KOPT-K1 (cell line): ENCODE measurements around the gene COMMD1.
"Not testable (repeated sequence)": the region's sequence is repeated elsewhere in the genome, so short reads cannot be mapped to it uniquely, and the experiment has no call there.

ENCODE experiments used
- H3K27ac ChIP-seq: fragments of 200-600 bp; sonication (generic); 2 replicates; pipeline ENCODE4 v1.5.1; 2016; ENCODE audit warnings: antibody characterized with exemption, mild to moderate bottlenecking, low read depth, low read length; ENCODE audit not compliant: poor library complexity, severe bottlenecking
- H3K36me3 ChIP-seq: fragments of 200-600 bp; sonication (generic); 2 replicates; pipeline ENCODE4 v1.5.1; 2017; ENCODE audit warnings: antibody characterized with exemption, mild to moderate bottlenecking, low read length, moderate library complexity; ENCODE audit not compliant: insufficient read depth
- H3K9me3 ChIP-seq: fragments of 200-600 bp; sonication (generic); 2 replicates; pipeline ENCODE4 v1.5.1; 2017; ENCODE audit warnings: antibody characterized with exemption, low read length, mild to moderate bottlenecking; ENCODE audit not compliant: insufficient read depth, poor library complexity, severe bottlenecking

The COMMD1 gene

DNA sequence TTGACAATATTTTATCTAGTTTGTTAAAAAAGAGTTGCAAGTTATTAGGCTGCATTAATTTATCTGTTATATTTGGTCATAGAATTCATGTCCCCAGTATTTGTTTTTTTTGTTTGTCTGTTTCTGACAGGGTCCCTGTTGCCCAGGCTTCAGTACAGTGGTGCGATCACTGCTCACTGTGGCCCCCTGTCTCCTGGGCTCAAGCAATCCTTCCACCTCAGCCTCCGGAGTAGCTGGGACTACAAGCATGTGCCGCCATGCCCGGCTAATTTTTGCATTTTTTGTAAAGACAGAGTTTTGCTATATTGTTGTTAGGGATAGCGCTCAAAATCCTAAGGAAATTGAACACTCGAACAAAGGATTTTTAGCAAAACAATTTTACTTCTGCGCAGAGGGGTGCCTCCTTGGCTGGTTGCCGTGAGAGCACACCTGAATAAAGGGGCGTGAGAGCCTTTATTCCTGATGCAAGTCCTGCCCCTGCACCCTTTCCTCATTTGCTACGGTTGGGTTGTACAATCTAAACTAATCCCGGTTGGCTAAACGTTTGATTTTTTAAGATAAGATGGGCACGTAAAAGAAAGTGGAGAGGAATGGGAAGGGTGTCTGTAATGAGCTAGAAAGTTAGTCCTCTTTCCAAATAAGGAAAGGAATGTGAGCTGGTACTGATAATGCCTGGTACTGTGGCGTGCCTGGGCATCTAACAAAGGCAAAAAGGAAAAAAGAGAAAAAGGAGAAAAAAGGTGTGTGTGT lies 65.5 kb downstream of the COMMD1 start:
- H3K36me3 ChIP-seq: no peaks in the 10 kb centered on the region
- no peak overlapping the region for H3K27ac ChIP-seq
- H3K9me3 ChIP-seq: no peaks in the 10 kb centered on the region

DNA sequence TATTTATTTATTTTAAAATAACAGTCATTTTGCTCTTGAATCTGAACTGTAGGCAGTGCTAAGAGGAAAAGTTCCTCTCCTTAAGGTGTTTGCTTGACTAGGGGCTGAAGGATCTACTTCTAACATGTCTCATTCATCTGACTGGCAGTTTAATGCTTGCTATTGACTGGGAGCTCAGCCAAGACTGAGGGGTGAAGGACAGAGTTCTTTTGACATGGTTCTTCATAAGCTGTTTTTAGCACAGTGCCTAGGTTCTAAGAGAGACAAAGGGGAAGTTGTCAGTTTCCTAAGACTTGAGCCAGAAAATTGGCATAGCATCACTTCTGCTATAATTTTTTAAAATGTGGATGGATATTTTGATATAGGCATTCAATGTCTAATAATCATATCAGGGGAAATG lies 73.0 kb downstream of the COMMD1 start:
- Histone ChIP-seq H3K36me3 (no peaks in the 10 kb centered on the region), H3K9me3 (peaks cover 14% of the 10 kb centered on the region), H3K27ac (no peak overlapping the region)

DNA sequence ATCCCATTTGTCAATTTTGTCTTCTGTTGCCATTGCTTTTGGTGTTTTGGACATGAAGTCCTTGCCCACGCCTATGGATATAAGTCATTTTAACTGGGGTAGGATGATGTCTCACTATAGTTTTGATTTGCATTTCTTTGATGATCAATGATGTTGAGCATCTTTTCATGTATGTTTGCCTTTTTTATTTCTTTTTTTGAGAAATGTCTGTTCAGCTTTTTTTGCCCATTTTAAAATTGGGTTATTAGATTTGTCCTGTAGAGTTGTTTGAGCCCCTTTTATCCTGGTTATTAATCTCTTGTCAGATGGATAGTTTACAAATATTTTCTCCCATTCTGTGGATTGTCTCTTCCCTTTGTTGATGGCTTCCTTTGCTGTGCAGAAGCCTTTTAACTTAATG lies 75.3 kb downstream of the COMMD1 start:
- Histone ChIP-seq H3K9me3 (peaks cover 14% of the 10 kb centered on the region), H3K36me3 (no peaks in the 10 kb centered on the region), H3K27ac (no peak overlapping the region)

DNA sequence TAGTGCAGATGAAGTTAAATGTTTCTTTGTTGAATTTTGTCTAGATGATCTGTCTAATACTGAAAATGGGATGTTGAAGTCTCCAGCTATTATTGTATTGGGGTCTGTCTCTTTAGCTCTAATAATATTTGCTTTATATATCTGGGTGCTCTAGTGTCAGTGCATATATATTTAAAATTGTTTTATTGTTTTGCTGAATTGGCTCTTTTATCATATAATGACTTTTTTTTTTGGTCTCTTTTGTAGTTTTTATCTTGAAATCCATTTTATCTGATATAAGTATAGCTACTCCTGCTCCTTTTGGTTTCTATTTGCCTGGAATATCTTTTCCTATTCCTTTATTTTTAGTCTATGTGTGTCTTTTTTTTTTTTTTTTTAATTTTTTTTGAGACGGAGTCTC lies 79.2 kb downstream of the COMMD1 start:
- peaks cover 14% of the 10 kb centered on the region for H3K9me3 ChIP-seq
- H3K27ac ChIP-seq: no peak overlapping the region
- no peaks in the 10 kb centered on the region for H3K36me3 ChIP-seq

DNA sequence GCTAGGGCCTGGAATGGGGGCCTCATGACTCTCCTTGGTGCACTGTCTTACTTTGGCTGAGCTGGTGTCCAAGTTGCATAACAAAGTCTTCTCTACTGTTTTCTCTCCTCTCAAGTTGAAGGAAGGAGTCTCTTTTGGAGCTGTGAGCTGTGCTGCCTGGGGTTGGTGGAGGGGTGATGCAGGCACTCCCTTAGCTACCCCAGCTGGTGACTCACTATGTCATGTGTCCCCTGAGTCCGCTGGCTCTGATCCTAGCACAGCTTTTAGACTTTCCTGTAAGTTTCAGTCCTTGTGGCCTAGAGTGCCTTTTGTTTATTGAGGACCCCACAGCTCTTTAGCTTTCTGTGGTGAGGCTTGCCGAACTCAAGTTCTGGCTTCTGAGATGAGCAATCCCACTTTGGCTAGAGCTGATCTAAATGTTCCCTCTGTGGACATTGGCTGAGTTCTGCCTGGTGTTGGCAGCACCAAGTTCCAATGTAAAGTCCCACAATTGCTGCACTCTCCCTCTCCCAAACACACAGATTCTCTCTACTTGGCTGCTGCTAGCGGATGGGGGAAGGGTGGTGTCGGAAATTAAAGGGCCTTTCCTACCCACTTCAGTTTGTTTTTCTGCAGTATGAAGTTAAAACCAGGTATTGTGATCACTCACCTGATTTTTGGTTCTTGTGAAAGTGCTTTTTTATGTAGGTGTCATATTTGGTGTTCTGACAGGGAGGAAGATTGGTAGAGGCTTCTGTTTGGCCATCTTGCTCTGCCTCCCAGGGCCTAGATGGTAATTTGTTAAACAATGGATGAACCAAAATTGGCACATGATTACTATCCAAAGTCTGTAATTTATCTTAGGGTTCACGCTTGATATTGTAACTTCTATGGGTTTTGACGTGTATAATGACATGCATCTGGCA lies 83.2 kb downstream of the COMMD1 start:
- Histone ChIP-seq H3K36me3 (no peaks in the 10 kb centered on the region), H3K27ac (no peak overlapping the region)

DNA sequence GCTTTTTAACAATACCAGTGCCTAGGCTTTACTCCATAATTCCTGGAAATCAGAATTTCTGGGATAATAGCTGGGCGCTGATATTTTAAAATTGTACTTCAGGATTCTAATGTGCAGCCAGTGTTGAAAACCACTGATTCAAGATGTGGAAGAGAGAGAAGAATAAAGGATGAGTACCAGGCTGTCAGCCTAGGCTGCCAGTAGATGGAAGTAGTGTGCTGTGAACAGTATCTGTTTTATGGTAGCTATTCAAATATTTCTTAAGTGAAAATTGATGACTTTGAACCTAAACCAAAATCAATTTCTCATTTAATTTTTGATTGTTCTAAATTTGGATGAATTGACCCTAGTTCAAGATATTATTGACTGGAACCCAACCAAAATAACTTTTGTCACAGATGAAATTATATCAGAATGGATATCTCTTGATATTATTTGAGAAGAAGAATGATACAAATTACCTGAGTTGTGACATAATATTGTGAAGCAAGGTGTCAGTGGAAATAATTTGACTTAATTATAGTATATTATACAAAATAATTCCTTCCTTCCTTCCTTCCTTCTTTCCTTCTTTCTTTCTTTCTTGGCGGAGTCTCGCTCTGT lies 88.0 kb downstream of the COMMD1 start:
- Histone ChIP-seq H3K36me3 (no peaks in the 10 kb centered on the region), H3K9me3 (no peaks in the 10 kb centered on the region), H3K27ac (no peak overlapping the region)

More for the DNA sequence above, 83.2 kb downstream of the COMMD1 start:
- H3K9me3 ChIP-seq: no peaks in the 10 kb centered on the region

DNA sequence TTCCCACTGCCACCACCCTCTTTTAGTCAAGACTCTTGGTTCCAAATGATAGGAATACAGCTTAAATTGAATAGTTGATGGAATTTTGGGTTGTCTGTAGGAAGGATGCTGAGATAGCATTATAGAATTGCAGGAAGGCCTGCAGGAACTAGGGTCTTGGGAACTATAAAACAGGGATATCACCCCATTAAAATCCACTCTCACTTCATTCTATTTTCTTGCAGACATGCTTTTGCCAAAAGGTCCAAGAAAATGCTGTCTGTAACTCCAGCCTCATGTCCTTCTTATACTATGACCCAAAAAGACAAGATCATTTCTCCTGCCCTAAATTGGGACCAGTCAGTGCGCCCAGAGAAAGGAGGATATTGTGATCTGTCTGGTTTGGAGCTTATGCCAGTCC lies 89.1 kb downstream of the COMMD1 start:
- Histone ChIP-seq H3K9me3 (no peaks in the 10 kb centered on the region), H3K36me3 (no peaks in the 10 kb centered on the region), H3K27ac (no peak overlapping the region)

DNA sequence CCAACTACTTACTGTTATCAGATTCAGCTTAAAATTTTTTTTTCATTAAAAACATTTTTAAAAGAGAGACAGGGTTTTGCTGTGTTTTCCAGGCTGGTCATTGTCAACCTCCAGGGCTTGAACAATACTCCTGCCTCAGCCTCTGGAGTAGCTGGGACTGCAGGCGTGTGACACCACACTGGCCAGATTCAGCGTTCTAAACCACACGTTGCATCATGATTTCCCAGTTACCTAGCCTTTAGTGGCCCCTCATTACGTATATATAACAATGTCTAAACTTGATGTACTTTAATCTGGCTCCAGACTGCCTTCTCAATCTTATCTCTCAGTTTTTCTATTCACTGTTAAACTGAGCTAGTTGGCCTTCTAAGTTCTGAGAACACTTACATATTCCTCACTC lies 89.6 kb downstream of the COMMD1 start:
- H3K36me3 ChIP-seq: no peaks in the 10 kb centered on the region
- no peaks in the 10 kb centered on the region for H3K9me3 ChIP-seq
- peak overlapping the region; percentile 25 for H3K27ac ChIP-seq

DNA sequence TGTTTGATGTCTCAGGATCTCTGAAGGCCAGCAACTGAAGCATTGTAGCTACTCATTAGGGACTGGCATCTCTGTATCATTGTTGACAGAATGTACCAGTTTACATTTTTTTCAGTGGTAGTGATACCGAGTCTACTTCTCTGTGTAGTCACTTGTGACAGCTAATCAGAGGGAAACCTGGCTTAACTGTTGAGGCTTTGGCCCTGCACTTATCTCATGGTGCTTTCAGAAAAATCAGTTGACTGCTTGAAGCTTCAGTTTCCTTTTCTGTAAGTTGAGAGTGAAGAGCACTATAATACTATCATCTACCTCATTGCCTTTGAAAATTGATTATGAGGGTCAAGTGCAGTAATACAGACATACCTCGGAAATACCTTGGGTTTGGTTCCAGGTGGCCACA lies 90.0 kb downstream of the COMMD1 start:
- Histone ChIP-seq H3K36me3 (no peaks in the 10 kb centered on the region), H3K9me3 (no peaks in the 10 kb centered on the region), H3K27ac (peak overlapping the region; percentile 25)

DNA sequence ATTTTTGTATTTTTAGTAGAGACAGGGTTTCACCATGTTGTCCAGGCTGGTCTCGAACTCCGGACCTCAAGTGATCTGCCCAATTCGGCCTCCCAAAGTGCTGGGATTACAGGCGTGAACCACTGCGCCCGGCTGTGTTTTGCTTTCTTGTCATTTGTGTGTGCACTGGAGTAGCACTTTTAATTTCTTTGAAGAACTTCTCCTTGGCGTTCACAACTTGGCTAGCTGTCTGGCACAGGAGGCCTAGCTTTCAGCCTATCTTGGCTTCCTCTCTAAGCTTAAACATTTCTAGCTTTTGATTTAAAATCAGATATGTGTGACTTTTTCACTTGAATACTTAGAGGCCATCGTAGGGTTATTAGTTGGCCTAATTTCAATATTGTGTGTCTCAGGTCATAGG lies 93.0 kb downstream of the COMMD1 start:
- Histone ChIP-seq H3K27ac (no peak overlapping the region), H3K36me3 (no peaks in the 10 kb centered on the region), H3K9me3 (no peaks in the 10 kb centered on the region)

DNA sequence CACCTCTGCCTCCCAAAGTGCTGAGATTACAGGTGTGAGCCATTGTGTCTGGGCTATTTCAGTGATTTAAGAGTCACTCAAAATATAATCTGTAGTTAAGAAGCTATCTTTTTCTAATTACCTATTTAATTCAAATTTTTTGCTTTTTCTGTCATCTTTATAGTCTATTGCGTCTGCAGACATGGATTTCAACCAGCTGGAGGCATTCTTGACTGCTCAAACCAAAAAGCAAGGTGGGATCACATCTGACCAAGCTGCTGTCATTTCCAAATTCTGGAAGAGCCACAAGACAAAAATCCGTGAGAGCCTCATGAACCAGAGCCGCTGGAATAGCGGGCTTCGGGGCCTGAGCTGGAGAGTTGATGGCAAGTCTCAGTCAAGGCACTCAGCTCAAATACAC lies 95.1 kb downstream of the COMMD1 start:
- H3K9me3 ChIP-seq: peaks cover 3% of the 10 kb centered on the region
- no peaks in the 10 kb centered on the region for H3K36me3 ChIP-seq
- no peak overlapping the region for H3K27ac ChIP-seq

DNA sequence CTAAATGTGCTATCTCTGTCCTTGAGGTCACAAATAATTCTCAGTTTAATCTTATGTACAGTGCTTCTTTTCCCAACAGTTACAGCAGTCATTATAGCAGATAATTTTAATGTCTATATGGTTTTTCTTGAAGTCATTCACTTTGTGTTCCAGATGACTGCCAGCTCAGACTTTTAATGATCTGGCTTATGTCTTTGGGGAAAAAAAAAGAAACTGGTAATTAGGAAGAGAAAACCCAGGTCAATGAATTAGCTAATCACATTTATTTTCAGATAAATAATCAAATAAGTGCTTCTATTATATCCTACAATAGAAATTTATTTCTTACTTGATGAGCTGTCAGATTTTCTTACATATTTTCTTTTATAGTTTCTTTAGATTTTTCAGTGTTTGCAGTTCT lies 96.0 kb downstream of the COMMD1 start:
- Histone ChIP-seq H3K36me3 (no peaks in the 10 kb centered on the region), H3K9me3 (peaks cover 3% of the 10 kb centered on the region)

DNA sequence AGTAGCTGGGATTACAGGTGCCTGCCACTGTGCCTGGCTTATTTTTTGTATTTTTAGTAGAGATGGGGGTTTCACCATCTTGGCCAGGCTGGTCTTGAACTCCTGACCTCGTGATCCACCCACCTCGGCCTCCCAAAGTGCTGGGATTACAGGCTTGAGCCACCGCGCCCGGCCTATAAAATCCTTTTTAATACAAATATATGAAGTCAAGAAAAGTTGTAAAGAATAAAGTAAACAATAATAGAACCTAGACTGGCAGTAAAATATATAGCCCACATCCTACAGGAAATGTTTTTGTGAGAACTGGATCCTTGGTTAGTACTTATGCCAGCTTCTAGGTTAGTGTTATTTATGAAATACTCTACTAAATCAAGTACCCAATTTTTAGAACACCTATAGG lies 99.0 kb downstream of the COMMD1 start:
- H3K27ac ChIP-seq, H3K36me3 ChIP-seq, H3K9me3 ChIP-seq: not testable (repeated sequence)

More for the DNA sequence above, 96.0 kb downstream of the COMMD1 start:
- H3K27ac ChIP-seq: no peak overlapping the region

DNA sequence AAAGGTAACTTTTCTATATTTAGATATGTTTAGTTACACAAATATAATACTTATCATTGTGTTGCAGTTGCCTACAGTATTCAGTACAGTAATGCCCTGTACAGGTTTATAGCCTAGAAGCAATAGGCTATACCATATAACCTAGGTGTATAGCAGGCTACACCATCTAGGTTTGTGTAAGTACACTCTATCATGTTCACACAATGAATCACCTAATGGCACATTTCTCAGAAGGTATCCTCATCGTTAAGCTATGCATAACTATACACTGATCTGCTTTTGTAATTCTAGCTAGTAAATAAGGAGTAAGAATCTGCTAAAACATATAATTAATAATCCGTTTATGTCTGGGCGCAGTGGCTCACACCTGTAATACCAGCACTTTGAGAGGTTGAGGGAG lies 102.1 kb downstream of the COMMD1 start:
- Histone ChIP-seq H3K36me3 (no peaks in the 10 kb centered on the region), H3K27ac (no peak overlapping the region), H3K9me3 (peaks cover 3% of the 10 kb centered on the region)

DNA sequence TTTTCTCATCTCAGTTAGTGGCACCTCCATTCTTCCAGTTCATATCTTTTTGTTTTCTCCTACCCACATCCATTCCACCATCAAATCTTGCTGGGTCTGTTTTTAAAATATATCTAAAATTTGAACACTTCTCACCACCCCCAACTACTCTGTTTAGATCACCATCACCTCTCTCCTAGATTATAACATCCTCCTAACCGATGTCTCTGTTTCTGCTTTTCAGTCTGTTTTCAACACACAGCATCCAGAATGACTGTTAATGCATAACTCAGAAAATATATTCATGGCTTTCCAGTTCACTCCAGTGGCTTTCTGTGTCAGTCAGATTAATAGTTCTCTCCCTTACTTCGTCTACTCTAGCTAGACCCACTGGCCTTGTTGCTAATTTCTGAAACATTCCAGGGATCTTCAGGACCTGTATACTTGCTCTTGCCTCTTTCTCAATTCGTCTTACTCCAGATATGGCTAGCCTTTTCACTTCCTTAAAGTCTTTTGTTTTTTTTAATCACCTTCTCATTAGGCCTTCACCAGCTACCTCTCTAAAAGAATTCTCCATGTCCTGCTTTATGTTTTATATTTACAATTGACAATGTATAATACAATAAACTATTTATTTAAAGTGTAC lies 105.3 kb downstream of the COMMD1 start:
- Histone ChIP-seq H3K9me3 (no peaks in the 10 kb centered on the region), H3K27ac (no peak overlapping the region), H3K36me3 (no peaks in the 10 kb centered on the region)
